Uterus (tissue), 2 donors: ENCODE results near the gene PTPRN2.

Experiments
- CTCF ChIP-seq, 4 experiments: fragments of 200-600 bp in 2 of 4; fragments of 450-650 bp in 2 of 4; sonication (generic) in 2 of 4; IDR thresholded peaks; one replicate each; pipeline ENCODE4 v1.5.1; 2016 to 2019; ENCODE audit warnings: antibody characterized with exemption in 4 of 4, mild to moderate bottlenecking in 2 of 4, moderate library complexity in 1 of 4
- POLR2A ChIP-seq, 2 donors: fragments of 450-650 bp; IDR thresholded peaks; one replicate each; pipeline ENCODE4 v1.6.1; 2016; ENCODE audit warnings: antibody characterized with exemption in 2 of 2, mild to moderate bottlenecking in 1 of 2, moderate library complexity in 1 of 2

- no peak for TF ChIP-seq CTCF (IDR thresholded peaks at IDR 0.05)
- no peak for TF ChIP-seq POLR2A (IDR thresholded peaks at IDR 0.05)
These were observed 99.2 kb downstream of the PTPRN2 start for GRCh38 chr7:158488181-158488971.
